ENCODE data around the gene SSB. TPM values are rescaled to one million over a fixed set of nuclear protein-coding genes. Genes with fewer than 3 reads are reported as not detected.

The SSB gene
- total and polyA plus RNA-seq, 2 of the 4 experiments (the other 2 are of a cell fraction) = 41.2 to 75.5 TPM

GRCh38 chr2:169853041-169853668 is 54.5 kb downstream of the SSB start:
- Histone ChIP-seq H4K91ac (ENCODE audit: insufficient read depth, low read depth, low read length) (no peak overlapping the region), H3K27me3 (ENCODE audit: control insufficient read depth, insufficient read depth, low read length) (no peaks in the 10 kb centered on the region), H3K4me1 (ENCODE audit: control insufficient read depth, insufficient read depth, low read length) (no peaks in the 10 kb centered on the region), H3K4ac (ENCODE audit: low read depth, low read length) (no peak overlapping the region), H3K4me2 (ENCODE audit: low read depth, low read length) (no peak overlapping the region), H2AFZ (replicated peaks; ENCODE audit: low read length, poor library complexity) (no peak overlapping the region), H3K23ac (ENCODE audit: low read depth, low read length) (no peak overlapping the region), H2BK20ac (ENCODE audit: low read depth, low read length) (no peak overlapping the region), H3K27ac (ENCODE audit: insufficient read depth, low read length) (no peak overlapping the region), H3K36me3 (ENCODE audit: control insufficient read depth, insufficient read depth, low read length) (0 out of 2 replicates have a peak, but pooled peaks cover 5% of the 10 kb centered on the region), H3K18ac (ENCODE audit: low read depth, low read length) (no peak overlapping the region), H3K56ac (ENCODE audit: extremely low read depth, insufficient read depth, low read length) (no peak overlapping the region), H2BK120ac (ENCODE audit: low read depth, low read length) (no peak overlapping the region), H3K9me3 (ENCODE audit: control insufficient read depth, insufficient read depth, low read length) (no peaks in the 10 kb centered on the region; the same call in 1 of the 2 replicates), H4K8ac (ENCODE audit: low read depth in 2 of 2, low read length in 2 of 2) (no peak overlapping the region), H3K4me3 (ENCODE audit: insufficient read depth, low read depth, low read length) (no peak overlapping the region), H3K9me1 (ENCODE audit: insufficient read depth, low read length) (no peaks in the 10 kb centered on the region), H3K14ac (replicated peaks; ENCODE audit: low read depth, low read length) (no peak overlapping the region), H3K79me1 (ENCODE audit: low read depth in 1 of 2, low read length in 2 of 2) (peaks cover 15 to 36% of the 10 kb centered on the region in 2 experiments; a peak in 3 of 4 replicates), H3K9ac (ENCODE audit: low read depth, low read length) (no peak overlapping the region), H4K20me1 (ENCODE audit: insufficient read depth, low read length) (peaks cover 3% of the 10 kb centered on the region), H4K5ac (ENCODE audit: low read depth, low read length) (no peak overlapping the region), H2AK9ac (replicated peaks; ENCODE audit: low read depth, low read length, poor library complexity) (no peak overlapping the region), H2AK5ac (ENCODE audit: low read depth, low read length) (no peak overlapping the region), H2BK5ac (ENCODE audit: low read depth, low read length, poor library complexity, severe bottlenecking) (no peak overlapping the region), H2BK15ac (ENCODE audit: low read depth, low read length) (no peak overlapping the region)
- in situ Hi-C loops (cut with MboI; ENCODE audit: low sequenced_read_pairs) = no loop called here
- CTCF ChIA-PET = interaction anchor here (0.6 to 1.4 kb wide), 3 partner anchors 10 to 310 kb away, joined by 3 to 4 read pairs (median 4); no protein-coding TSS in a partner anchor
- WGBS, 2 experiments (ENCODE audit: extremely low coverage in 2 of 2, insufficient read length in 1 of 2) = no CpG with 5 or more reads among the region's 4 CpGs
- intact Hi-C loops (cut with micrococcal nuclease) = no loop called here
- BruUV-seq (replicated peaks) = no TSS peak
- no peak for DNase-seq
- ATAC-seq (ENCODE audit: low read depth) = no peak
- dilution Hi-C loops (cut with HindIII; ENCODE audit: low sequenced_read_pairs, unreplicated experiment) = no loop called here
- POLR2A ChIA-PET (ENCODE audit: unreplicated experiment) = interaction anchor here (0.6 kb wide), 1 partner anchor 42 kb away, joined by 4 read pairs; no protein-coding TSS in a partner anchor
- TF ChIP-seq CHD1 (IDR thresholded peaks at IDR 0.05; ENCODE audit: low read depth, low read length) (no peak), RAD21 (IDR thresholded peaks at IDR 0.05; ENCODE audit: low read length) (no peak), SMC3 (IDR thresholded peaks at IDR 0.05; ENCODE audit: low read depth, low read length) (no peak), MAFK (IDR thresholded peaks at IDR 0.05; ENCODE audit: low read depth, low read length) (no peak), BHLHE40 (IDR thresholded peaks at IDR 0.05; ENCODE audit: low read depth, low read length) (no peak), POLR2A (IDR thresholded peaks at IDR 0.05; ENCODE audit: low read depth, low read length) (no peak), RCOR1 (IDR thresholded peaks at IDR 0.05; ENCODE audit: insufficient replicate concordance, low read length) (no peak), CEBPB (IDR thresholded peaks at IDR 0.05; ENCODE audit: low read depth, low read length) (no peak)

Measured in IMR-90 (cell line).